GM21515 (cell line): ENCODE data around the gene PITPNM2.

ENCODE experiments used
- ATAC-seq: cut with Tn5 transposase; IDR thresholded peaks from one replicate; pipeline ENCODE4 v1.9.1; 2021; ENCODE audit not compliant: unreplicated experiment

PITPNM2 gene

GRCh38 chr12:123145211-123145610 is 5.7 kb downstream of the PITPNM2 start:
- no peak for ATAC-seq

DNA sequence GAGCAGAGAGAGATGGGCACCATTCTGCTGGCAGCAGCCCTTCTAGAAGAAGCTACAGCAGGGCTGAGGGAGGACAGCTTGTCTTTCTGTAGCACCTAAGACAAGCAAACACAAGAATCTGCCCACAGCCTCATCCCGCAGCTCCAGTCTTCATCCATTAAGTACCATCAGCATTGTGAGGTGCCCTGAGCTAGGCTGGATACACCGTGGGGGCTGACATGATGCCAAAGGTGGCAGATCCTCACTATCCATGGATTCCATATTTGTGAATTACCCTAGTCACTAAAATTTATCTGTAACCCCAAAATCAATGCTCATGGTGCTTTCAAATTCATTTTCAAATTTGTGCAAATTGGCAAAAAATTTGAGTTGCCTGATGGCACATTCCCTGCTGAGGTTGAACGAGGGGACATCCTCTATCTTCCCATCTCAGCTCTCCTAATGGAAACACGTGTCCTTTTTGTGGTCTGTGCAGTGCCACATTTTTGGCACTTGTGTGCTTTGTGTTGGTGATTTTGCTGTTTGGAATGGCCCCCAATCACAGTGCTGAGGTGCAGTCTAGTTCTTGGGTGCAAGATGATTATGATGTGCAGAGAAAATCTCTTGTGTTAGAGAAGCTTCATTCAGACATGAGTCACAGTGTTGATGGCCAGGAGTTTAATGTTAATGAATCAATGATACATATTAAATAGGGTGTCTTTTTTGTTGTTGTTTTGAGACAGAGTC is 7.0 kb downstream of the PITPNM2 start:
- ATAC-seq: no peak

DNA sequence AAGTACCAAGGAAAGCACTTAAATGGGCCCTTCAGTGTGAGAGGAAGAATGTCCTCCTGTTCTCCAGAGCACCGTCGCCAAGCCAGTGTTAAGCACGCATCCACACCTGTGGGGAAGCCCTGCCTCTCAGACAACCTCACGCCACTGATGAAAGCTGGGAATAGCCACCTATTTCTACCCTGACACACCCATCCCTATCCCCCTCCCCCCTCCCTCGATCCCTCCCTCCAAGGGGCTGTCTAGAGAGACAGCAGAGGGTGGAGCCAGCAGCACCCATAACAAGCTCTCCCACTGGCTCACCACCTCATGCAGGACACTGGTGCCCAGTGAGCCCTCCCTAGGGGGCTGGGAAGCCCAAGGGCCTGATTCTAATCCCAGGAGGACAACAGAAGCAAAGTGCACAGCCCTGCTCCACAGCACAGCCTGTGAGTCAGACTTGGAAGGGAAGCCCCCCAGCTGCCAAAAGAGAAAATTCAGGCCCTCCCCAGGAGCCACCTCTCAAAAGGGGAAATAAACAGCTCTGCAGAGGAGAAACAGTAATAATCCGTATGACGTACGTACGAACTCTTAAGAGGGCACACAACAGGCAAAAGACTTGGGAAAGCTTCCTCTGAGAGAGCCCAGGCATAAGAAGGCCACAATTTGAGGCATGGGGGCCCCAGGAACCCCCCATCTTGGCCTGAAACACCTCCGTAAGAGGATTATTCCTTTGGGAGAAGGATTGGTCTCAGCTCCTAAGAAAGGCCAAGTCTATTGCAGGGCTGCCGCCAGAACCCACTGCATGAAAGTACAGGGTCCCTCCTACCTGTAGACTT is 7.8 kb downstream of the PITPNM2 start:
- ATAC-seq: no peak

GRCh38 chr12:123142518-123142840 is 8.4 kb downstream of the PITPNM2 start:
- no peak for ATAC-seq

- no peak for ATAC-seq
Measured at GRCh38 chr12:123141615-123142517, 9.0 kb downstream of the PITPNM2 start.

DNA sequence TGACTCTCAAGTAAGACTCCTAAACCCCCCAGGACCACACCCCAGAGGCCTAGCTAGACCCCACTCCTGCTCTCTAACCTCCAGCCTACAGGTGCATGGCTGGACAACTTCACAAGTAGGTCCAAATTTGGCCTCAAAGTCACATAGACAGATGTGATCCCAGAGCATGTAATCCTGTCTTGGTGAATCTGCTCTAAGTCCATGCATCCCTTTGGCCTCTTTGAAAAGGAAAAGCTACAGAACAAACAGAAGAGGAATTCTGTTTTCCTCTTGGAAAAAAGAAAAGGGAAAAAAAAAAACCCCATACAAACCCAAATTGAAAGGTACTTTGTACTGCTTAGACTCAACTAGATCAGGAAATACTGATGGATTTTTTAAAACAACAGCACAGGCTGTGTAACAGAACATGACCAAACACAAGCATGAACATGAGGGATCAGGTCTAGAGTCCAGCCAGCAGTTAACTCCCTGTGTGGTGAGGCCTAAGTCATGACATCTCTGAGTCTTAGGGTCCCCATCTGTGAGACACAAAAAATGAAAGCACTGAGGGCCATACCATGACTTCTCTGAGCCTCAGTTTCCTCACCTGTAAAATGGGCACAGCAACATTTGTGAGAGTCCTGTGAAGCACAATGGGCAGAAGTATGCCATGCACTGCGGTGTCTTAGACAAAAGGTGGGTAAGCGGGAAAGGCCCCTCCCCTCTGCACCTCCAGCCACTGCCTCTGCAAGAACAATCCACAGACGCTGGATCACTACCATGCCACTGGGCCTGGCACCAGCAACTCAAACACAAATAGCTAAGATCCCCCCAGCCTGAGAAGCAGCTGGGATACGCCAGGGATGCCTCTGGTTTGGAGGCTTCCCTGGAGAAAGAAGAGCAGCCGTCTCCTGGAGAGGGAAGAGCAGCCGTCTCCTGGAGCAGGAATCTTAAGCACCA is 9.9 kb downstream of the PITPNM2 start:
- no peak for ATAC-seq

DNA sequence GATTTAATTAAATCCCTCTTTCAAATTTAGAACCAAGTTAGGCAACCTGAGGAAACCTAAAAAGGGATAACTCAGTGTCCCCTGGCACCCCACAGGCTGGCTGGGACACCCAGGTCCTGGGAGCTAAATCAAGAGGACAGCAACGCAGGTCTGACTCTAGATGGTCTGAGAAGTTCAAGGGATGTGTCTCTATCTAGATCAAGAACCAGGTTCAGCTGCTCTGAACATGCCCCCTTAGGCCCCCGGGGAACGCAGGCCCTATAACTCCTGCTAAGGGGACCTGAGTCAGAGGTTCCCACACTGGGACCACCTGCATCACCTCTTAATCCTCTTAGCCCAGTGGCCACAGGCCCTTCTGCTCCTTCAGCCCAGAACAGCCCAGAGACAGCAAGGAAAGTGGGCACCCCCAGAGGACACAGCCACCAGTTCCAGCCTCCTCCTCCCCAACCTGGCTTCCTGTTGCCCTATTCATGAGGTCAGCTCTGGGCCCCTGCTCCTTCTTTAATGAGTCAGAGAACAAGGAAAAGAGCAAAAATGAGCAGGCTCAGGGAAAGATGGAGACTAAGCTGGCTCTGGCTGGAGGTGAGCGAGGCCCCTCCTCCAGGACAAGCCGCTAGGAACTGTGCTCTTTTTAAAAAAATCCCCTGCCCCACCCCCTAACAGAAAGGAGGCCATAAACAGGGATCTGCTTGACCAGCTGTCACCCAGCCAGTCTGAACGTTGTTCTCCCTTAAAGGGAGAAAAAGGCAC is 10.8 kb downstream of the PITPNM2 start:
- ATAC-seq: no peak

GRCh38 chr12:123135688-123136087 is 15.2 kb downstream of the PITPNM2 start:
- ATAC-seq: no peak

DNA sequence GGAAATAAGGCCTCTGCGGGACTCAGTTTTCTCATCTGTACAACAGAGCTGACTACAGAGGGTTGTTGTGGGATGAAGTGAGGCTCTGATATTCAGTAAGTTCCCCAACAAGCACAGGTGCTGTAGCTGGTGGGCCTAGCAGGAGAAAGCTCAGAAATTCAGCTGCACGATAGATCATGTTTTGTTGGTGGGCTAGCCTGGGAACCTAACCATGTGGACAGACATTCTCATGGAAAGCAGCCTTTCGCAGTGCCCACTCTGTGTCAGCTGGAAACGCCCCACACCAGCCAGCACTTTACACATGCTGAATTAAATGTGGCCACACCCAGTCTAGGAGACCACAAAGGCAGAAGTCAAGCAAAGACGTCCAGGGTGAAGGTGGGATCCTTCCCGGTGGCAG is 16.1 kb downstream of the PITPNM2 start:
- ATAC-seq: no peak

- ATAC-seq: no peak
Measured at GRCh38 chr12:123134271-123134671, 16.6 kb downstream of the PITPNM2 start.

- ATAC-seq: no peak
Measured at GRCh38 chr12:123133701-123134100, 17.2 kb downstream of the PITPNM2 start.

DNA sequence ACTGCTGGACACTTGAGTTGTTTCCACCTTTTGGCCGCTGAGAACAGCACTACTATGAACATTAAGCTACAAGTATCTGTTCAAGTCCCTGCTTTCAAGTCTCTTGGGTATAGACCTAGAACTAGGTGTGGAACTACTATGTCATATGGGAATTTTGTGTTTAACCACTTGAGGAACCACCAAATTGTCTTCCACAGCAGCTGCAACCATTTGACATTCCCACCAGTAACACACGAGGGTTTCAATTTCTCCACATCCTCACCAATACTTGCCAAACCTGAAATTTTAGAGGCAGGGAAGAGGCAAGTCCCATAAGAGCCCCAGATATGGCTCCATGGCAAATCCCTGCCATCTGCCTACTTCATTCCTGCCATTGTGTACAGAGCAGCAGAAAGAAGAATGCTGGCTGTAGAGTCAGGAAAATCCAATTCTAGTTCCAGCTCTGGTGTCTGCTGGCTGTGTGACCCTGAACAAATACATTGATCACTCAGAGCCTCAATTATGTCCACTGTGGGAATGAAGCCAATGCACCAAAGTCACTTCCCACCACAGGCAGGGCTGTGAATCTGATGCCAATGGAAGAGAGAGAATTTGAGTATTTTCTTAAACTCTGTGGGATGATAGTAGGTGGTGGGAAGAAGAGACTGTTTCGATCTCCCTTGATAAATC is 17.8 kb downstream of the PITPNM2 start:
- no peak for ATAC-seq

GRCh38 chr12:123131879-123132402 is 18.9 kb downstream of the PITPNM2 start:
- ATAC-seq: no peak

- ATAC-seq: no peak
Measured at GRCh38 chr12:123131291-123131832, 19.5 kb downstream of the PITPNM2 start.

DNA sequence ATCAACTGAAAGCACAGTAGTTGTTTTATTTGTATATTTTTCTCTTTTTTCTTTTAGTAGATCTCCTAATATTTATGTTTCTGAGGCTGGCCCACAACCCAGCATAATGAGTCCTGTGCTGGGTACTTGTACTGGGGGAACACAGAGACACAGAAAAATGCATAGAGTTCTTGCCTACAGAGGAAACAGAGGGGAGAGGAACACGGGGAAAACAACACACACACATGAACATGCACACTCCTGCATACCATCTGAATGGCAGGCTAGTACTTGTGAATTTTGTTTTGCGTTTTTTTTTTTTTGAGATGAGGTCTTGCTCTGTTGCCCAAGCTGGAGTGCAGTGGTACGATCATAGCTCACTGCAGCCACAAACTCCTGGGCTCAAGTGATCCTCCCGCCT is 21.3 kb downstream of the PITPNM2 start:
- no peak for ATAC-seq

DNA sequence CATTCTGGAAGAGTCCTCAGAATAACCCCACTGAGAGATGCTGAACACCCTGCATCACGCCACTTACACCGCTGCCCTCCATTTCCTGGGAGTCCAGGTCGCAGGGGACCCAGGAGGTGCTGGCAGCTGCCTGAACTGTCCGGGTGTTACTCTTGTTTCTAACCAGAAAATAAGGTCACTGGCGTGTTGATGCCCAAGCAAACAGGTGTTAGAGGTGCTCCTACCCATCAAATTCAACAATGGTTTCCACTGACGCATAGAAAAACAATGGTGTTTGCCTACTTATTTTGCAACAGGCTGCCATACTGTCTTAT is 23.8 kb downstream of the PITPNM2 start:
- ATAC-seq: no peak

DNA sequence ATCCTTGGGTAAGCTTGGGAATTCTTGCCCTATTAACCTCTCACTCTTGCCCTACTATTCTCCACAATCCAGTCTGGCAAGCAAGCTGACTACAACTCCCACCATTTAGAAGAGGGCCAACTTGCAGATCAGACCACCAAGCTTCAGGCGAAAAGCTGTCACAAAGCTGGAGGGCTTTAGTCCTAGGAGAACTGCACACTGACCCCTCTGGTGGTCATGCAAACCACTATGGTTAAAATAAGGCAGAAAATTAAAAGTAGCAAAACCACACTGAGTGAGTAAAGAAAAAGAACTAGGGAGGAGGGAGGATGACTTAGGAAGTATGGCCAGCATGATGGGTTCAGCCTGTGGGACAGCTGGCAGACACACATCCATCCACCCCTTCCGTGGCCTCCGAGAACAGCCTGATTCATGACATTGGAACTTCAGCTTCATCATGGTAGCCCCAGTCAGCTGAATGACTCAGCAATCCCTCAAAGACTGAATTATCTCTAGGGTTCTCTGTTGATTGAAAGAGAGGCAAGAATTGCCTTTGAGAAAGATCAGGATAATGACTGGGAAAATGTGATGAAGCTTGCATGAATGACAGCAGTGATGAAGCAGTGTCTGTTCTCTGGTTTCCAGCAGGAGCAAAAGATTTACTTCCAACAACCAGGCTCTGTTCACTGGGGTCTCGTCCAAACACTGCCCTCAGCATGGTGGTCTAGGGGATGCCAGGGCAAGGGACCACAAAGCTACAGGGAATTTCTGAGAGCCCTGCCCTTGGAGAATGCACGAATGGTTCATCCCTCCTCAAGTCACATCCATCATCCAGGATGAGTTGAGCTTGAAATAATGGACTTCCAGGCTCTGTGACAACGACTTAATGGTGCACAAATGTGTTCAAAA is 24.4 kb downstream of the PITPNM2 start:
- no peak for ATAC-seq

DNA sequence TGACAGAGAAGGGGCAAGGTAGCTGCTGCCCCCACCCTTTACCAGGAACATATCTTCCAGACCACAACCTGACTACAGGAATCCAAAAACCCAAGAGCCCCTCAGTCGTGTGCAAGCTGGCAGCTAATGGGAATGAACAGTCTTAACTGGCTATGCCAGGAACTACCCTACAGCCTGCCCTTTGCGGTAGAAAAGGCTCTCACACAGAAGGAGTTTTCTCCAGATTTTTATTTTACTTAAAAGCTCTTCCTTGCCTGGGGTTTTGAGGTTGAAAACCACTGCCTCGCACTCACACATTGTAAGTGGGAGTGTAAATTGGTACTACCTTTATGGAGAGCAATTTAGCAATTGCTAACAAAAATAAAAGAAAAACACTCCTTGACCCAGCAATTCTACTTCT is 28.3 kb downstream of the PITPNM2 start:
- ATAC-seq: no peak
